ENCODE measurements around the gene WIPI1. TPM values are rescaled to one million over a fixed set of nuclear protein-coding genes. Genes with fewer than 3 reads are reported as not detected.

Gene WIPI1
- total RNA-seq, 1 experiment from 2014 or later: 29.3 TPM

DNA sequence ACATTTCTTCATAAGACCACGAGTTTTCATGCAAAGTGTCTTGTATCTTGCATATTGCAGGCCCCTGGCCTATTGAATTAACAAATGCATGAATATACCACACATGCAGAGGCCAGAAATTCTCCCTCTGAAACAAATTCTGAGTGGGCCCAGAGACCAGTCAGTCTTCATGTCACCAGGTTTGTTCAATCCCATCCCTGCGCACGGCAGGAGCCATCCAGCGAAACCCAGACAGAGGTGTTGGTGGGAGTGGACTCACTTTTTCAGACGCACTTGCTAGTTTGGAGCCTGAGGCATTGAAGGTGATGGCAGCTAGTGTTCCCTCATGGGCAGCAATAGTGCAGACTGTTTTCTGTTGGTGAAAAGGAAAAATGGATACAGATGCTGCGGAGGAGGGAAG is 21.9 kb downstream of the WIPI1 start:
- Mint-ChIP-seq H3K27me3 (ENCODE audit: low read depth) (no peaks in the 10 kb centered on the region), H3K36me3 (peaks cover 7% of the 10 kb centered on the region; the same call in 1 of the 2 replicates), H3K4me1 (peaks cover 20% of the 10 kb centered on the region)

GRCh38 chr17:68433911-68434508 is 23.3 kb downstream of the WIPI1 start:
- CTCF ChIA-PET: interaction anchor here (3.4 kb wide), 1 partner anchor 35 kb away, joined by 18 read pairs; no protein-coding TSS in a partner anchor
- ATAC-seq: no peak
- no peak for DNase-seq (ENCODE audit: low spot score)
- Mint-ChIP-seq H3K4me1 (peaks cover 13% of the 10 kb centered on the region), H3K27ac (no peak overlapping the region), H3K4me3 (no peak overlapping the region), H3K9me3 (no peaks in the 10 kb centered on the region), H3K27me3 (ENCODE audit: low read depth) (no peaks in the 10 kb centered on the region), H3K36me3 (peaks cover 13% of the 10 kb centered on the region; the same call in 1 of the 2 replicates)
- POLR2A ChIA-PET: no interaction called here
- TF ChIP-seq, protein P1, sequence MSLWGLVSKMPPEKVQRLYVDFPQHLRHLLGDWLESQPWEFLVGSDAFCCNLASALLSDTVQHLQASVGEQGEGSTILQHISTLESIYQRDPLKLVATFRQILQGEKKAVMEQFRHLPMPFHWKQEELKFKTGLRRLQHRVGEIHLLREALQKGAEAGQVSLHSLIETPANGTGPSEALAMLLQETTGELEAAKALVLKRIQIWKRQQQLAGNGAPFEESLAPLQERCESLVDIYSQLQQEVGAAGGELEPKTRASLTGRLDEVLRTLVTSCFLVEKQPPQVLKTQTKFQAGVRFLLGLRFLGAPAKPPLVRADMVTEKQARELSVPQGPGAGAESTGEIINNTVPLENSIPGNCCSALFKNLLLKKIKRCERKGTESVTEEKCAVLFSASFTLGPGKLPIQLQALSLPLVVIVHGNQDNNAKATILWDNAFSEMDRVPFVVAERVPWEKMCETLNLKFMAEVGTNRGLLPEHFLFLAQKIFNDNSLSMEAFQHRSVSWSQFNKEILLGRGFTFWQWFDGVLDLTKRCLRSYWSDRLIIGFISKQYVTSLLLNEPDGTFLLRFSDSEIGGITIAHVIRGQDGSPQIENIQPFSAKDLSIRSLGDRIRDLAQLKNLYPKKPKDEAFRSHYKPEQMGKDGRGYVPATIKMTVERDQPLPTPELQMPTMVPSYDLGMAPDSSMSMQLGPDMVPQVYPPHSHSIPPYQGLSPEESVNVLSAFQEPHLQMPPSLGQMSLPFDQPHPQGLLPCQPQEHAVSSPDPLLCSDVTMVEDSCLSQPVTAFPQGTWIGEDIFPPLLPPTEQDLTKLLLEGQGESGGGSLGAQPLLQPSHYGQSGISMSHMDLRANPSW (CRISPR knock-in tag; conservative IDR thresholded peaks at IDR 0.05; ENCODE audit: low read depth): no peak
- TF ChIP-seq CREB1 (CRISPR knock-in tag; IDR thresholded peaks at IDR 0.05) (no peak), ATF6 (CRISPR knock-in tag; IDR thresholded peaks at IDR 0.05) (no peak), NR1H2 (CRISPR knock-in tag; IDR thresholded peaks at IDR 0.05) (no peak), ZNF671 (CRISPR knock-in tag; IDR thresholded peaks at IDR 0.05) (no peak), JUN (CRISPR knock-in tag; IDR thresholded peaks at IDR 0.05) (no peak), CTCF (IDR thresholded peaks at IDR 0.05) (no peak), ZNF263 (CRISPR knock-in tag; IDR thresholded peaks at IDR 0.05; ENCODE audit: low read depth) (no peak), RORB (CRISPR knock-in tag; IDR thresholded peaks at IDR 0.05) (no peak), ZNF396 (CRISPR knock-in tag; IDR thresholded peaks at IDR 0.05; ENCODE audit: borderline replicate concordance) (no peak), RELA (CRISPR knock-in tag; IDR thresholded peaks at IDR 0.05; ENCODE audit: borderline replicate concordance) (no peak), SP1 (CRISPR knock-in tag; conservative IDR thresholded peaks at IDR 0.05) (no peak)
- TF ChIP-seq, protein P2, sequence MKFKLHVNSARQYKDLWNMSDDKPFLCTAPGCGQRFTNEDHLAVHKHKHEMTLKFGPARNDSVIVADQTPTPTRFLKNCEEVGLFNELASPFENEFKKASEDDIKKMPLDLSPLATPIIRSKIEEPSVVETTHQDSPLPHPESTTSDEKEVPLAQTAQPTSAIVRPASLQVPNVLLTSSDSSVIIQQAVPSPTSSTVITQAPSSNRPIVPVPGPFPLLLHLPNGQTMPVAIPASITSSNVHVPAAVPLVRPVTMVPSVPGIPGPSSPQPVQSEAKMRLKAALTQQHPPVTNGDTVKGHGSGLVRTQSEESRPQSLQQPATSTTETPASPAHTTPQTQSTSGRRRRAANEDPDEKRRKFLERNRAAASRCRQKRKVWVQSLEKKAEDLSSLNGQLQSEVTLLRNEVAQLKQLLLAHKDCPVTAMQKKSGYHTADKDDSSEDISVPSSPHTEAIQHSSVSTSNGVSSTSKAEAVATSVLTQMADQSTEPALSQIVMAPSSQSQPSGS (CRISPR knock-in tag; IDR thresholded peaks at IDR 0.05; ENCODE audit: borderline replicate concordance, low read depth): no peak
- TF ChIP-seq, protein P3, sequence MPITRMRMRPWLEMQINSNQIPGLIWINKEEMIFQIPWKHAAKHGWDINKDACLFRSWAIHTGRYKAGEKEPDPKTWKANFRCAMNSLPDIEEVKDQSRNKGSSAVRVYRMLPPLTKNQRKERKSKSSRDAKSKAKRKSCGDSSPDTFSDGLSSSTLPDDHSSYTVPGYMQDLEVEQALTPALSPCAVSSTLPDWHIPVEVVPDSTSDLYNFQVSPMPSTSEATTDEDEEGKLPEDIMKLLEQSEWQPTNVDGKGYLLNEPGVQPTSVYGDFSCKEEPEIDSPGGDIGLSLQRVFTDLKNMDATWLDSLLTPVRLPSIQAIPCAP (CRISPR knock-in tag; IDR thresholded peaks at IDR 0.05): no peak
- TF ChIP-seq, protein P4, sequence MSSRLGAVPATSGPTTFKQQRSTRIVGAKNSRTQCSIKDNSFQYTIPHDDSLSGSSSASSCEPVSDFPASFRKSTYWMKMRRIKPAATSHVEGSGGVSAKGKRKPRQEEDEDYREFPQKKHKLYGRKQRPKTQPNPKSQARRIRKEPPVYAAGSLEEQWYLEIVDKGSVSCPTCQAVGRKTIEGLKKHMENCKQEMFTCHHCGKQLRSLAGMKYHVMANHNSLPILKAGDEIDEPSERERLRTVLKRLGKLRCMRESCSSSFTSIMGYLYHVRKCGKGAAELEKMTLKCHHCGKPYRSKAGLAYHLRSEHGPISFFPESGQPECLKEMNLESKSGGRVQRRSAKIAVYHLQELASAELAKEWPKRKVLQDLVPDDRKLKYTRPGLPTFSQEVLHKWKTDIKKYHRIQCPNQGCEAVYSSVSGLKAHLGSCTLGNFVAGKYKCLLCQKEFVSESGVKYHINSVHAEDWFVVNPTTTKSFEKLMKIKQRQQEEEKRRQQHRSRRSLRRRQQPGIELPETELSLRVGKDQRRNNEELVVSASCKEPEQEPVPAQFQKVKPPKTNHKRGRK (CRISPR knock-in tag; IDR thresholded peaks at IDR 0.05; ENCODE audit: borderline replicate concordance): no peak

More for the DNA sequence above, 21.9 kb downstream of the WIPI1 start:
- ChIA-PET POLR2A (no interaction called here), CTCF (interaction anchor here (1.1 to 3.7 kb wide), 8 partner anchors 8 to 235 kb away, joined by 3 to 33 read pairs (median 7); partner anchors contain the start of genes AMZ2 and WIPI1)
- ATAC-seq (no peak), DNase-seq (ENCODE audit: low spot score) (no peak)
- H3K4me3 Mint-ChIP-seq: no peak overlapping the region
- H3K9me3 Mint-ChIP-seq: no peaks in the 10 kb centered on the region
- TF ChIP-seq GABPB1 (CRISPR knock-in tag; IDR thresholded peaks at IDR 0.05) (no peak), ZNF219 (CRISPR knock-in tag; IDR thresholded peaks at IDR 0.05; ENCODE audit: borderline replicate concordance) (no peak), FOXP4 (CRISPR knock-in tag; IDR thresholded peaks at IDR 0.05) (no peak), CDX4 (CRISPR knock-in tag; IDR thresholded peaks at IDR 0.05; ENCODE audit: borderline replicate concordance) (no peak)
- H3K27ac Mint-ChIP-seq: no peak overlapping the region

Measured in WTC11 (cell line).